Right lobe of liver (tissue), 4 donors: Measurements from ENCODE around the gene CPED1.

Source experiments
- CTCF ChIP-seq, 4 donors: fragments of 200-600 bp in 3 of 4; fragments of 450-650 bp in 1 of 4; IDR thresholded peaks; one replicate each; pipeline versions ENCODE4 v1.5.1 to v1.8.0; 2016 to 2022; ENCODE audit warnings: antibody characterized with exemption in 4 of 4, mild to moderate bottlenecking in 2 of 4
- POLR2A ChIP-seq: fragments of 450-650 bp; IDR thresholded peaks from one replicate; pipeline ENCODE4 v1.6.1; 2017; ENCODE audit warnings: antibody characterized with exemption, mild to moderate bottlenecking
- donor health status: DM: no; HTN: no; CAD: no.
- donor health status: DM: no; HTN: no; CAD: no.
- donor health status: DM: no; HTN: yes; CAD: no.

DNA sequence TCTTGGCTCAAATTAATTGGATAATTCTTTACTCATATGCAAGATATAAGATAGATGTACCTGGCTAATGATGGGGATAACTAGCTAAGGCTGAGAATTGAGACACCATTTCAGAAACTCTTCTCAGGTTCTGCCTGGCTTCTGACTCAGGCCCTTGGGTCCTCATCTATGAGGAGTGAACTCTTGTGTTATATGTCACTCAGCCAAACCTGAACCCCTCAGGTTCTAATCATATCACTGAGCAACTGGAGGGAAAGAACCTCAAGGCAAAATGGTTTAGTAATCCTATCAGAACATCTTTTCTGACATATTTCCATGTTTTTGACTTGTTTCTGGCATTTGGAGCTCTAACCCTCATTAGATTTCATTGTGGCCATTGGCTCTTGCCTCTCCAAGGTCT, 100.4 kb downstream of the CPED1 start:
- TF ChIP-seq CTCF (IDR thresholded peaks at IDR 0.05): no peak
- TF ChIP-seq POLR2A: no peak
